A673 (cell line): ENCODE data around the gene NCCRP1.

Experiments used
- CTCF ChIP-seq: fragments of 300-800, 200-600 bp; sonication (generic); conservative IDR thresholded peaks from 2 replicates; pipeline ENCODE4 v1.5.1; 2017; ENCODE audit warnings: low read depth, mild to moderate bottlenecking, antibody characterized with exemption, low read length, moderate library complexity, mixed read lengths
- EZH2 ChIP-seq: fragments of 200-600 bp; sonication (generic); IDR thresholded peaks from 2 replicates; pipeline ENCODE4 v1.6.1; 2017; ENCODE audit warnings: borderline replicate concordance, low read depth, mild to moderate bottlenecking, mixed read lengths, antibody characterized with exemption, low read length; ENCODE audit not compliant: poor library complexity, severe bottlenecking

DNA sequence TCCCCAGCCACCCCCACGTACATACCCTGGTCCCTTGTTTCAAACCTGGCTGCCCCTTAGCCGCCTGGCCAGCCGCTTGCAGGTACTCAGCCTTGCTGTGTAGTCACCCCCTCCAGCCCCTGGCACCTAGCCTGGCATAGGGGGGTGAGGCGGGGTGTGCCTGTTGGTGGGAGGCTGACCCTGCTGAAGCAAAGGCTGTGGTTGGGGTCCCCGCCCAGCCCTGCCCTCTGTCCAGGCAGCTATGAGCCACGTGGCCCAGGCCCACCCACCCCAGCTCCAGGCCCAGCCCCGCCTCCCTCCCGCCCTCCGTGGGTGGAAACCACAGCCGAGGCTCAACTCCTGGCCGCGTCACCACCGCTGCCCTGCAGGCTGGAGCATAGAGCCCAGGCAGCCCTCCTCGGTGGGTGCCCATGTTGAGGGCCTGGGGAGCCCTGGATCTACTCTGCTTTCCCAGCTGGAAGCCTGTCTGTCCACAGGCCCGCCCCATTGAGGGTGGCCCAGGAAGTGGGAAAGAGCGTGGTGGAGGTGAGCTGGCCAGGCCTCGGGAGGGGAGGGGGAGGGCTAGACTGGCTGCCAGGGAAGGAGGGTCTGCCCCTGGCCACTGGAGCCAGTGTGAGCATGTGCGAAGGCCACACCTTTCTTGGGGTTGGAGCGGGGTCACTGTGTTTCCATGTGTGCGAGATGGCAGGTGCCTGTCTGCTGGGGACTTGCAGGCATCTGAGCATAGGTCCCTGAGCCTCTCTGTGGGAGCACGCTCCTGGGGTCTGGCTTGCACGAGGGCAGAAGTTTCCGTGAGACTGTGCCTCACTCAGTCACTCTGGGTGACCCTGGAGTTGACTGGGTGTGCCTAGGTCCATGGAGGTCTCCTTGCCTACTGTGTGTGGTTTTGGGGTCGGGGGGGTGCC lies 40.2 kb upstream of the NCCRP1 start:
- TF ChIP-seq CTCF (no peak), EZH2 (no peak)
